ENCODE results near the gene OR5M10.
"Not testable (repeated sequence)": the region's sequence is repeated elsewhere in the genome, so short reads cannot be mapped to it uniquely, and the experiment has no call there.

OR5M10 gene

GRCh38 chr11:56577621-56578020 lies at the start of gene OR5M10:
Gene OR5M10, minus strand, starts transcription at chr11:56577721. Its CDS starts 0 bp downstream, at chr11:56577721.
- H3K27ac ChIP-seq, result no peak within 1 kb of the TSS

GRCh38 chr11:56625946-56626345 lies 48.4 kb upstream of the OR5M10 start:
- TF ChIP-seq ZFX (IDR thresholded peaks at IDR 0.05) (no peak), CTCF (conservative IDR thresholded peaks at IDR 0.05) (no peak)
- H3K27ac ChIP-seq, result no peak overlapping the region

More at GRCh38 chr11:56577621-56578020, at the start of gene OR5M10:
- TF ChIP-seq ZFX (IDR thresholded peaks at IDR 0.05) (no peak), CTCF (conservative IDR thresholded peaks at IDR 0.05) (no peak)

- no peak for TF ChIP-seq ZFX (IDR thresholded peaks at IDR 0.05)
- peak; percentile 86 for TF ChIP-seq CTCF (conservative IDR thresholded peaks at IDR 0.05)
Observed at GRCh38 chr11:56624661-56625110, 47.2 kb upstream of the OR5M10 start.

GRCh38 chr11:56611174-56611573 lies 33.7 kb upstream of the OR5M10 start:
- H3K27ac ChIP-seq, result no peak overlapping the region
- TF ChIP-seq ZFX (IDR thresholded peaks at IDR 0.05), result no peak
- no peak for TF ChIP-seq CTCF (conservative IDR thresholded peaks at IDR 0.05)

More at GRCh38 chr11:56624661-56625110, 47.2 kb upstream of the OR5M10 start:
- no peak overlapping the region for H3K27ac ChIP-seq

- not testable (repeated sequence) for H3K27ac ChIP-seq
Observed at GRCh38 chr11:56592088-56592717, 14.7 kb upstream of the OR5M10 start.

GRCh38 chr11:56558574-56558973 lies 18.9 kb downstream of the OR5M10 start:
- no peak overlapping the region for H3K27ac ChIP-seq
- TF ChIP-seq ZFX (IDR thresholded peaks at IDR 0.05), result no peak
- no peak for TF ChIP-seq CTCF (conservative IDR thresholded peaks at IDR 0.05)

GRCh38 chr11:56554691-56555090 lies 22.8 kb downstream of the OR5M10 start:
- not testable (repeated sequence) for H3K27ac ChIP-seq

GRCh38 chr11:56545531-56545930 lies 32.0 kb downstream of the OR5M10 start:
- TF ChIP-seq ZFX (IDR thresholded peaks at IDR 0.05) (no peak), CTCF (conservative IDR thresholded peaks at IDR 0.05) (no peak)
- H3K27ac ChIP-seq, result peak overlapping the region; percentile 80

All from C4-2B (cell line).